ENCODE data around the gene JADE2. TPM values are rescaled to one million over a fixed set of nuclear protein-coding genes. Genes with fewer than 3 reads are reported as not detected.

The JADE2 gene
- total RNA-seq, 2 donors from 2014 or later: 28.0 to 41.0 TPM

GRCh38 chr5:134610725-134611124 lies 85.3 kb downstream of the JADE2 start:
- ATAC-seq (no peak), DNase-seq (no peak)
- no peaks in the 10 kb centered on the region for H3K9me3 ChIP-seq
- intact Hi-C loops (cut with DNase I): no loop called here
- TF ChIP-seq POLR2A (IDR thresholded peaks at IDR 0.05) (no peak), CTCF (IDR thresholded peaks at IDR 0.05) (no peak)
- peaks cover 7 to 31% of the 10 kb centered on the region in 2 donors for H3K36me3 ChIP-seq (replicated peaks in 1 of 2; ENCODE audit: insufficient read depth in 1 of 2, low read depth in 2 of 2)
- no peak overlapping the region for H3K4me3 ChIP-seq
- no peaks in the 10 kb centered on the region for H3K4me1 ChIP-seq
- peak overlapping the region in 1 of 4 donors; percentile 54 for H3K27ac ChIP-seq
- H3K27me3 ChIP-seq: no peaks in the 10 kb centered on the region

GRCh38 chr5:134611515-134611914 lies 86.0 kb downstream of the JADE2 start:
- Histone ChIP-seq H3K4me3 (no peak overlapping the region), H3K4me1 (no peaks in the 10 kb centered on the region), H3K27me3 (no peaks in the 10 kb centered on the region), H3K9me3 (no peaks in the 10 kb centered on the region), H3K27ac (peak overlapping the region in 1 of 4 donors; percentile 25), H3K36me3 (replicated peaks in 1 of 2; ENCODE audit: insufficient read depth in 1 of 2, low read depth in 2 of 2) (peaks cover 7 to 28% of the 10 kb centered on the region in 2 donors)
- 96 to 97% methylated on average over 4 of the region's 4 CpGs for WGBS, 2 donors
- TF ChIP-seq CTCF (IDR thresholded peaks at IDR 0.05): no peak
- no peak for TF ChIP-seq POLR2A (IDR thresholded peaks at IDR 0.05)
- ATAC-seq: no peak
- intact Hi-C loops (cut with DNase I): no loop called here
- DNase-seq: no peak

- H3K9me3 ChIP-seq: no peaks in the 10 kb centered on the region
- DNase-seq: no peak
- TF ChIP-seq CTCF (IDR thresholded peaks at IDR 0.05) (no peak), POLR2A (IDR thresholded peaks at IDR 0.05) (no peak)
- no peak for ATAC-seq
- peaks cover 2 to 33% of the 10 kb centered on the region in 2 donors for H3K36me3 ChIP-seq (replicated peaks in 1 of 2; ENCODE audit: insufficient read depth in 1 of 2, low read depth in 2 of 2)
- no peaks in the 10 kb centered on the region for H3K27me3 ChIP-seq
- no peaks in the 10 kb centered on the region for H3K4me1 ChIP-seq
- no peak overlapping the region for H3K4me3 ChIP-seq
- WGBS, 2 donors: 92 to 97% methylated on average over 5 of the region's 5 CpGs
- H3K27ac ChIP-seq: no peak overlapping the region
- intact Hi-C loops (cut with DNase I): no loop called here
These were observed 89.1 kb downstream of the JADE2 start for GRCh38 chr5:134614450-134615085.

- peaks cover 13% of the 10 kb centered on the region for H3K4me1 ChIP-seq
- no peak overlapping the region for H3K4me3 ChIP-seq
- no peak overlapping the region for H3K27ac ChIP-seq
- intact Hi-C loops (cut with DNase I): no loop called here
- no peak for ATAC-seq
- no peaks in the 10 kb centered on the region for H3K27me3 ChIP-seq
- TF ChIP-seq POLR2A (IDR thresholded peaks at IDR 0.05) (no peak), CTCF (IDR thresholded peaks at IDR 0.05) (no peak)
- WGBS, 2 donors: 94% methylated on average over 2 of the region's 2 CpGs
- no peaks in the 10 kb centered on the region for H3K9me3 ChIP-seq
- H3K36me3 ChIP-seq (replicated peaks in 1 of 2; ENCODE audit: insufficient read depth in 1 of 2, low read depth in 2 of 2): peaks cover 17 to 32% of the 10 kb centered on the region in 2 donors
- no peak for DNase-seq
These were observed 95.2 kb downstream of the JADE2 start for GRCh38 chr5:134620634-134621033.

- ATAC-seq: no peak
- peaks cover 6 to 10% of the 10 kb centered on the region in 2 donors for H3K36me3 ChIP-seq (replicated peaks in 1 of 2; ENCODE audit: insufficient read depth in 1 of 2, low read depth in 2 of 2)
- H3K27me3 ChIP-seq: no peaks in the 10 kb centered on the region
- no peak for DNase-seq
- peak overlapping the region in 3 of 4 donors; percentile 60 to 85 (median 78) for H3K27ac ChIP-seq
- intact Hi-C loops (cut with DNase I): no loop called here
- no peaks in the 10 kb centered on the region for H3K9me3 ChIP-seq
- WGBS, 2 donors: 58 to 77% methylated on average over 1 of the region's 1 CpG
- H3K4me1 ChIP-seq: peaks cover 29% of the 10 kb centered on the region
- no peak for TF ChIP-seq POLR2A (IDR thresholded peaks at IDR 0.05)
- TF ChIP-seq CTCF (IDR thresholded peaks at IDR 0.05): no peak
- no peak overlapping the region for H3K4me3 ChIP-seq
These were observed 100.1 kb downstream of the JADE2 start for GRCh38 chr5:134625559-134625958.
